Left renal pelvis (tissue), 4 donors: ENCODE measurements around the gene CRAT. TPM values are rescaled to one million over a fixed set of nuclear protein-coding genes. Genes with fewer than 3 reads are reported as not detected.

ENCODE experiments used
- DNase-seq, 4 donors: peaks; one replicate each; pipeline ENCODE4 v3.0.0-alpha.2; 2013; ENCODE audit warnings: low read depth in 4 of 4, low spot score in 3 of 4
- polyA plus RNA-seq, 4 donors: library from polyadenylated mRNA; unstranded; fragments of 120-200 nt; gene quantifications; one replicate each; pipeline ENCODE4 v1.2.1, GENCODE V29; 2013; ENCODE audit not compliant: insufficient read length in 4 of 4

CRAT gene
- polyA plus RNA-seq, 4 donors: 30.4 to 47.9 (median 37.1) TPM

DNA sequence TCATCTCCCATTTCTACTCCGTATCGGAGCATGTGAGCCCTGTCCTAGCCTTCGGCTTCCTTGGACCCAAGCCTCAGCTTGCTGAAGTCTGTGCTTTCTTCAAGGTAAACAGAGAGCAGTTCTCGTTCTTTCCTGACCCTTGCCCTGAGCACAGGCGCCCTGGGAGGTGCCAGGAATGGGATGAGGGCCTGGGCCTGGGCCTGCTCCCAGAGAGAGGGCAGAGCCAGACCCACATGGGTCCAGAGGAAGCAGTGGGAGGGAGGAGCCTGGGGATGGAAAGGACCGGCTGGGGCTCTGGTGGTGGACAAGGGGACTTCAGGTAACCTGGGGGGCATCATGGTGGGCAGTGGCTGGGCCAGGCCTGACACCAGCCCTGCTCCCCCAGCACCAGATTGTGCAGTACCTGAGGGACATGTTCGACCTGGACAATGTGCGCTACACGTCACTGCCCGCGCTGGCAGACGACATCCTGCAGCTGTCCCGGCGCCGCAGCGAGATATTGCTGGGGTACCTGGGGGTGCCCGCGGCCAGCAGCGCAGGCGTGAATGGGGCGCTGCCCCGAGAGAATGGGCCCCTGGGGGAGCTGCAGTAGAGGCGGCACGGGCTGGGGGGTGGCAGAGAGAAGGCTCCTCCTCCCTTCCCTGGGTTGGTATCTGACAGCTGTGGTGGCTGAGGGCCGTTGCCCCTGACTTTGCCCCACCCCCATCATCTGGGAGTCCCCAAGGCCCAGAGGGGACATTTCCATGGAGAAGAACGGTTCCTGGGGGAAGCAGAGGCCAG is 40.5 kb downstream of the CRAT start:
- no peak for DNase-seq

- no peak for DNase-seq
Measured at GRCh38 chr9:129068990-129069861, 41.4 kb downstream of the CRAT start.

DNA sequence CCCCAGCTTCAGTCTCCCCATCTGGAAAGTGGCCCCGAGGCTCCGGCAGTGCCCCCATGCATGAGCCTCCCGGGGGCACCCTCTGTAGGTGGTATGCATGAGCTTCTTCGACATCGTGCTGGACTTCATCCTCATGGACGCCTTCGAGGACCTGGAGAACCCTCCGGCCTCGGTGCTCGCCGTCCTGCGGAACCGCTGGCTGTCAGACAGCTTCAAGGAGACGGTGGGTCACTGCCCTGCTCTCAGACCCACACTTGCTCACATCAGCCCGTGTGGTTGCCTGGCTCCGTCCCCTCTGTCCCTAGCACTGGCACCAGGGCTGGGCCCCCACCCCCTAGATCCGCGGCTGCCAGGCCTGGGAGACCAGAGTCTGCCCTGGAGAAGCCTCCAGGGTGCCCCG is 42.5 kb downstream of the CRAT start:
- DNase-seq: no peak

GRCh38 chr9:129064499-129064908 is 46.1 kb downstream of the CRAT start:
- DNase-seq: no peak

DNA sequence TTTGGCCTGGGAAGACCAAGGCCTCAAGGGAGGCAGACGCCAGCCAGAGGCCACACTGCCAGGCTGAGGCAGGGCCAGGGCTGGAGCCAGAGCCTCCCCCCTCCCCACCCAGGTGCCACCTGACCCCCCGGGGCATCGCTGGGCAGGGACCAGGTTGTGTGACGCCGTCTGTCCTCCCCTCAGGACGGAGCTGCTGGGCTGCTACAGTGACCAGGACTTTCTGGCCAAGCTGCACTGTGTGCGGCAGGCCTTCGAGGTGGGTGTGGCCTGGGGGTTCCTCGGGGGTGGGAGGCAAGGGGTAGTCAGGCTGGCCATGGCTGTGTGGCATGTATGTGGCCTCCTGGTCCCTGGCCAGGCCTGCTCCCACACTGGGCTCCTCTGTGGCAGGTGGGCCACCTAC is 47.5 kb downstream of the CRAT start:
- no peak for DNase-seq

GRCh38 chr9:129060991-129061390 is 49.6 kb downstream of the CRAT start:
- DNase-seq: no peak

GRCh38 chr9:129059796-129060785 is 50.5 kb downstream of the CRAT start:
- DNase-seq: no peak

- DNase-seq: no peak
Measured at GRCh38 chr9:129058965-129059795, 51.4 kb downstream of the CRAT start.

GRCh38 chr9:129054163-129054851 is 56.3 kb downstream of the CRAT start:
- no peak for DNase-seq

GRCh38 chr9:129053020-129053419 is 57.6 kb downstream of the CRAT start:
- no peak for DNase-seq

DNA sequence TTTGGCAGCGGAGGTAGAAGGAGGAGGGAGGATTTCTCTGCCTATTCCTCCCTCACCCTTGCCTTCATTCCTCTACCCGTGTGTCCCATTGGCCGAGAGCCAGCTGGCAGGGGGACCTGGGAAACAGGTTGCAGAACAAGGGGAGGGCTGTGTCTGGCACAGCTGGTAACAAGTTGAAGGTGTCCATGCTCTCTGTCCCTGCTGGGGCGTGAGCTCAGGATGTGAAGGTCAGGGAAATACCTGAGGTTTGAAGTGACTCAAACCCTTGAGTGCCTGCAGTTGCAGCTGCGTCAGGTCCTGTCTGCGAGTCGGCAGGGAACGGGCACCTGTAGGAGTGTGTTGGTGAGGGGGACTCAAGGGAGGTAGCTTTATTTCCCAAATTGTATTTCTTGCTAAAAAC is 58.0 kb downstream of the CRAT start:
- DNase-seq: no peak

Other genes with a start within 250 kb of the CRAT start
- gene KYAT1, start 228.8 kb downstream of the CRAT start, polyA plus RNA-seq: 10 to 100 TPM in 3 of 4 donors, 1 to 10 TPM in 1; 5.3 to 31.2 (median 19.8) TPM
- gene LRRC8A, start 228.7 kb downstream of the CRAT start, polyA plus RNA-seq: 10 to 100 TPM; 24.1 to 30.7 (median 27.3) TPM
- gene PHYHD1, start 189.8 kb downstream of the CRAT start, polyA plus RNA-seq: 10 to 100 TPM; 39.0 to 71.7 (median 51.0) TPM
- 10 to 100 TPM; 12.3 to 17.3 (median 16.0) TPM for gene DOLK, start 163.2 kb downstream of the CRAT start, polyA plus RNA-seq
- gene NUP188, start 163.1 kb downstream of the CRAT start, polyA plus RNA-seq: 10 to 100 TPM; 32.0 to 53.5 (median 41.4) TPM
- gene SH3GLB2, start 82.5 kb downstream of the CRAT start, polyA plus RNA-seq: 100 to 1,000 TPM in 3 of 4 donors, 10 to 100 TPM in 1; 72.1 to 201 (median 105) TPM
- 10 to 100 TPM; 13.2 to 33.5 (median 17.5) TPM for gene MIGA2, start 74.2 kb downstream of the CRAT start, polyA plus RNA-seq
- 10 to 100 TPM; 14.3 to 25.3 (median 20.0) TPM for gene DOLPP1, start 29.7 kb downstream of the CRAT start, polyA plus RNA-seq
- 100 to 1,000 TPM in 3 of 4 donors, 10 to 100 TPM in 1; 94.0 to 126 (median 105) TPM for gene PTPA, start 622 bp upstream of the CRAT start, polyA plus RNA-seq
- 10 to 100 TPM in 2 of 4 donors, 1 to 10 TPM in 2; 8.9 to 17.4 (median 13.0) TPM for gene IER5L, start 67.5 kb upstream of the CRAT start, polyA plus RNA-seq